ENCODE measurements around the gene SUN1. TPM values are rescaled to one million over a fixed set of nuclear protein-coding genes. Genes with fewer than 3 reads are reported as not detected.
"Not testable (repeated sequence)": the region's sequence is repeated elsewhere in the genome, so short reads cannot be mapped to it uniquely, and the experiment has no call there.

SUN1 gene
- total RNA-seq, 1 donor from 2014 or later = 207 TPM

GRCh38 chr7:921581-922333 lies 89.5 kb downstream of the SUN1 start:
- intact Hi-C loops (cut with DNase I) = no loop called here
- ATAC-seq (no peak), DNase-seq (ENCODE audit: low spot score) (peak; percentile 57)

GRCh38 chr7:922334-923107 lies 90.2 kb downstream of the SUN1 start:
- ATAC-seq = no peak
- peak; percentile 51 for DNase-seq (ENCODE audit: low spot score)
- intact Hi-C loops (cut with DNase I) = no loop called here

- ATAC-seq = peak; percentile 36
- intact Hi-C loops (cut with DNase I) = no loop called here
- DNase-seq (ENCODE audit: low spot score) = peak; percentile 74
Measured at GRCh38 chr7:923108-924041, 91.1 kb downstream of the SUN1 start.

GRCh38 chr7:924042-924441 lies 91.8 kb downstream of the SUN1 start:
- ATAC-seq; intact Hi-C loops (cut with DNase I): not testable (repeated sequence)
- DNase-seq (ENCODE audit: low spot score) = peak; percentile 53

Other genes with a start within 250 kb of the SUN1 start
- 19.0 TPM for gene DNAAF5, start 105.8 kb upstream of the SUN1 start, total RNA-seq
- 11.1 TPM for gene PRKAR1B, start 105.2 kb upstream of the SUN1 start, total RNA-seq
- 25.4 TPM for gene GET4, start 44.1 kb downstream of the SUN1 start, total RNA-seq
- 42.8 TPM for gene ADAP1, start 122.2 kb downstream of the SUN1 start, total RNA-seq
- 18.3 TPM for gene COX19, start 143.1 kb downstream of the SUN1 start, total RNA-seq
- 1.6 TPM for gene CYP2W1, start 150.7 kb downstream of the SUN1 start, total RNA-seq
- gene GPR146, start 212.1 kb downstream of the SUN1 start, total RNA-seq = 50.5 TPM

Measured in sciatic nerve (tissue), 2 donors.